ENCODE results near the gene KIFC3.
"Not testable (repeated sequence)": the region's sequence is repeated elsewhere in the genome, so short reads cannot be mapped to it uniquely, and the experiment has no call there.

The KIFC3 gene

GRCh38 chr16:57804111-57804837 is 2.0 kb upstream of the KIFC3 start:
- DNase-seq (ENCODE audit: low read depth in 2 of 2), result no peak

DNA sequence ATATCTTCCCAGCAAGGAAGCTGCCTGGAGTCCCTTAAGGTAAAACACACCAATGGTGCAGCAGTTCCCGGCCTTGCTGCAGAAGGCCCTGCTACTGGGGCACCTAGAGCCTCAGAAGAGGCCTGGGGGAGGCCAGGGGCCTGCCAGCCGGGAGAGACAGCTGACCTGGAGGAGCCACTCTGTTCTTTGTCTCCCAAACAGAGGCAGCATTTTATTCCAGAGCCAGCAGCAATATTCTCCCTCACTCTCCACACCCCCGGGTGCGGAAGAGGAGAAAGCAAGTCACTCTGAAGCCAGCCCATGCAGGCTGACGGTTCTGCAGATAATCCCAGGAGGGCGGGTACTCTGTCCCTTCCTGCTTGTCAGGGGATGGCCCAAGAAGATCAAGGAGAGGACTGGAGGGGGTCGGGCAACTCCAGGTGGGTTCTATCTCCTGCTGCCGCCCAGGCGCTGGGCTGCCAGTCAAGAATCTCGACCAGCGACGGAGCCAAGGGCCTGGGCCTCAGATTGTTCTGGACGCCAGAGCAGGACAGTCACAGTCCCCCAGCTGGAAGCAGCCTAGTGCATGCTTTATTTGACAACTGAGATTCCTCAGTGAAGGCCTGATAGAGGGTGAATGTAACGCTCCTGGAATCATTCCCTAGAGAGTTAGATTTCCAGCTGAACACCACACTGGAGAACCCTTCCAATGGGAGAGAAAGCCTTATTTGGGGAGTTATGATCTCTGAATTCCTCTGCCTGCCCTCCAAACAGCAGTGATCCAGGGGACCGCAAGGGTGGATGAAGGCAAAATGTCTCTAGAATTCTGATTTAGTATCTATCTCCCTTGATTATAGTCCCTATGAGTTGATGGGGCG is 1.1 kb upstream of the KIFC3 start:
- no peak for DNase-seq (ENCODE audit: low read depth in 2 of 2)

DNA sequence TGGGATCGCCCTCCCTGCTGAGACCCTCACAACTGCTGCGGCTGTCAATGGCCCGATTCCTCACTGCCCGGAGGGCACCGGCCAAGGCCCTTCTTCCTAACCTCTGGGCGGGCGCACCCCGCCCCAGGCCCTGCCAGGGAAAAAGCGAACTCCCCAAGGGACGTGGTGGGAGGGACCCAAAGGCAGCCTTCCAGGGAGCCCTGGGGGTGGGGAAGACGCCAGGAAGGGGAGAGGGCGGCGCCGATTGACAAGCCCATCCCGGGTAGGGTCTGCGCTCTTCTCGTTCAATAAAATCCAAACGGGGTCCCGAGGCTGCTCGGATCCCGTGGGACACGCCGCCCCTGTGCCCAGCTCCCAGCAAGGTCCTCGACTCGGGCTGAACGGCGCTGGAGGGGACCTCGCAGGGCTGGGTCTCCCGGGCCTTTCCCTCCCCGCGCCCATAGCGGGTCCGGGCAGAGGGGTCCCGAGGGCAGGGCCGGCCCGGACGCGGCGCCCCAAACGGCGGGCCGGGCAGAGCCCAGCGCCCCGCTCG is 416 bp downstream of the KIFC3 start:
- DNase-seq (ENCODE audit: low read depth in 2 of 2), result no peak

GRCh38 chr16:57801098-57801808 is 1.0 kb downstream of the KIFC3 start:
- DNase-seq (ENCODE audit: low read depth in 2 of 2), result no peak

GRCh38 chr16:57800200-57801097 is 1.8 kb downstream of the KIFC3 start:
- no peak for DNase-seq (ENCODE audit: low read depth in 2 of 2)

- DNase-seq (ENCODE audit: low read depth in 2 of 2), result no peak
Observed at GRCh38 chr16:57799600-57800199, 2.6 kb downstream of the KIFC3 start.

DNA sequence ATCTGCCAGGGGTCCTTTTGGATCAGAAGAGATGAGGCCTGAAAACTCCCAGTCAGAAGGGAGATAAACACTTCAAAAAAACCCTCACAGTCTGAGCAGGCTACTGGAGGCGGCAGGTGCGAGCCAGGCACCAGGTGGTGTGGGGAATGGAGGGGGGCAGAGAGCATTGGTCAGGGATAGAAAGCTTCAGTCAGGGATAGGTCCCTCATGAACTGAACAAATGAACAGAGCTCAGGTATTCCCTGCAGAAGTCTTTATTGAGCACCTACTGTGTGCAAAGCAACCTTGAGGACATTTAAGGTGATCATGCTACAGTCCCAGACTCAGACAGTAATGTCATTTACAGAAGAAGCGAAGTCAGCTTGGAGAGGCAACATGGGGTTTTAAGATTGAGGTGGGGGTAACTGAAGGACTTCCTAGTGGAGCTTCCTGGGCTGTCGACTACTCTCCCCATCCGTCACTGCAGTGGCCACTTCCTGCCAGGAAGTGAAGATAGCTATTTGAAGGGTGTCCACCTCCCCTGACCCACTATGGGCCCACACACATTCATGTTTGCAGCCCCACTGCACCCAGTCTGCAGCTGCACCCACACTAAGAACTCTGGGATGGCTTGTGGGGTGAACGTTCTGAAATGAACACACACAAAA is 3.2 kb downstream of the KIFC3 start:
- no peak for DNase-seq (ENCODE audit: low read depth in 2 of 2)

GRCh38 chr16:57798267-57798810 is 4.0 kb downstream of the KIFC3 start:
- DNase-seq (ENCODE audit: low read depth in 2 of 2), result no peak

DNA sequence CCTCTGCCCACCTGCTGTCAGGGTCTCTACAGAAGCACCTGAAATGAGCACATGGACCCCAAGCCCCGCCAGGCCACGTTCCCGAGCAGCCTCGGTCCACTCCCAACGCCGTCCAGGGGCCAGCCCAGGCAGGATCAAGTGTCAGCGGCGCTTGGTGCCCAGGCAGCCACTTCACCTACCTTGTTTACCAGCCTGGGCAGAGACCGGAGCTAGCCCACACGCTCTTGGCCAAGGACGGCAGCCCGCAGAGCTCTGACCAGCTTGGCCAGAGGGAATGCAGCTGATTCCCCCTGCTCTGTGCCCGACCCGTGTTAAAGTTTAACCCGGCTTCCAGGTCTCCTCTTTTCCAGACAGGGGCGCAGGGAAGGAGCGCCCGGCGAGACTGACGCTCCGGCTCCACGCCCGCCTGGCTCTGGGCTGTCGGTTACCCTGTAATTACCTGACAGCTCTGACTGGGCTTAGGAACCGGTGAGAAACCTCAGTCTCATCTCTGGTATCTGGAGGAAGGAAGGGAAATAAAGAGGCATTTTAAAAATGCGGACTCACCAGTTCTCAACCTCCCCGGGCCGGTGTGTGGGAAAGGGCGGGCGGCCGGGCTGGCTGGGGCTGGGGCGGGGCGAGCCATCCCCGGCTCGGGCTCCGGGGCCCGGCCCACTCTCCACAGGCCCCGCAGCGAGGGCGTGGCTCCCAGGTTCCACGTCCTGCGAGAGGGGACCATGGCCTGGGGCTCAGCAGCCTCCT is 4.6 kb downstream of the KIFC3 start:
- DNase-seq (ENCODE audit: low read depth in 2 of 2), result no peak

DNA sequence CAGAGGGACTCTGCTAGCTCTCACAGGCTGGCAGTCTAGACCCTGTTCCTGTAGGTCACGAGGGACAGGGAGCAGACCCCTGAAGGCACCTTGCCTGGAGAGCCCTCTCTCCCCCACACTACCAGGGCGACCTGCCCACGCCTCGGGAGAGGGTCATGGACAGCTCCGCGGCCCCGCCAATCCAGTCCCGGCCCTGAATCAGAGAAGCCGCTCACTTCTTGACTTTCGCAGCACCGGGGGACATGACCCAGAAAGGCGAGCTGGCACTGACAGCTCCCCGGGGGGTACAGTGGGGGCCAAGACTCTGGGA is 5.1 kb downstream of the KIFC3 start:
- DNase-seq (ENCODE audit: low read depth in 2 of 2), result no peak

DNA sequence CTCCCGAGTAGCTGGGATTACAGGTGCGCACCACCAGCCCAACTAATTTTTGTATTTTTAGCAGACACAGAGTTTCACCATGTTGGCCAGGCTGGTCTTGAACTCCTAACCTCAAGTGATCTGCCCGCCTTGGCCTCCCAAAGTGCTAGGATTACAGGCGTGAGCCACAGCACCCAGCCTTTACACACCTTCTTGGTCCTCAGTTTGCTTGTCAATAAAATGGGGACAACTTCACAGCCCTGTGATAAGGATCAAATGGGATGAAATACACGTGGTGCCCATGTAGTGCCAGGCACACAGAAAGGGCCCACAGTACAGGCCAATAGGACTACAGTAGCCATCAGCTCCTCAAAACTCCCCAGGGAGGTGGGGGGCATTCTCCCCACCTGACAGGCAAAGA is 6.3 kb downstream of the KIFC3 start:
- not testable (repeated sequence) for DNase-seq (ENCODE audit: low read depth in 2 of 2)

DNA sequence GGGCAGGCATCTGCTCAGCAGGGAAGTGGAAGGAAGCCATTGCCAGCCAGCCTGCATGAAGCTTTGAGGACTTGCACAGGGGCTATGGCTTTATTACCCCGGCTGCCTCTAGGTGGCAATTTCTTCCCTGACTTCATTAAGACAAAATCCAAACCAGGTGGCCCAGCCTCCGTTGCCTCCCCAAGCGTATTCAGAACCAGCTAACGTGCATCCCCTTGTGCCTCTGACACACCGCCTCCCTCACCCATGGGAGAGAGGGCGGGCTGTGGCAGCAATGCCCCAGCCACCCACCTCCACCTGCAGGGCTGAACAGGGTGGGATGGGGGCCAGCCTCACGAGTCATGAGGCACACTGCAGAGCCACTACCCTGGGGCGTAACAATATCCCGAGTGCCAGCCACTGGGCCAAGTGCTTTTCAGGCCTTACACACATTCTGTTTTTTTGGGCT is 6.8 kb downstream of the KIFC3 start:
- no peak for DNase-seq (ENCODE audit: low read depth in 2 of 2)

DNA sequence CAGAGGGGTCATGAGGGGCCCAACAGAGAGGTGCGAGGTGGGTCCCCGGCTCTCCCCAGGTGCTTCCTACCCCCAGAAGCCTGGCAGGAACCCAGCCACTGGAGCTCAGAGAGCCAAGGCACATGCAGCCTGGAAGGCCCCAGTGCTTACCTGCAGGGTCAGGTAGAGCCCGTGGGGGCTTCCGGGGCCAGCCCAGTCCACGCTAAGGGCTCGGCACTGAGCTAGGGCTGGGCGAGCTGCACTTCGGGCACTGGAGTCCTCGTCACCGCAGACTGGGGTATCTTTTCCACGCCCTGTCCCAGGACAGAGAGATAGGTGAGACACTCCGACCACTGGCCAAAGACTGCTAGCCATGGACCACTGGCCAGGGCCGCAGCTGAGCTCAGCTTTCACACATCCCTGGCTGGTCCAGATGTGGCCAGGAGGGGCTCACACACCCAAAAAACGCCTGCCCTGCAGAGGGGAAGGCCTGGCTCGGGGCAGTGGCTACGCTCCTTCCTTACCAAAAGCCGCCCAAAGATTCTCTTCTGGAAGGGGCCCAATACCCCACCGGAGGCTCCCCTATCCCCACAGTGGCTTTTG is 7.4 kb downstream of the KIFC3 start:
- DNase-seq (ENCODE audit: low read depth in 2 of 2), result no peak

DNA sequence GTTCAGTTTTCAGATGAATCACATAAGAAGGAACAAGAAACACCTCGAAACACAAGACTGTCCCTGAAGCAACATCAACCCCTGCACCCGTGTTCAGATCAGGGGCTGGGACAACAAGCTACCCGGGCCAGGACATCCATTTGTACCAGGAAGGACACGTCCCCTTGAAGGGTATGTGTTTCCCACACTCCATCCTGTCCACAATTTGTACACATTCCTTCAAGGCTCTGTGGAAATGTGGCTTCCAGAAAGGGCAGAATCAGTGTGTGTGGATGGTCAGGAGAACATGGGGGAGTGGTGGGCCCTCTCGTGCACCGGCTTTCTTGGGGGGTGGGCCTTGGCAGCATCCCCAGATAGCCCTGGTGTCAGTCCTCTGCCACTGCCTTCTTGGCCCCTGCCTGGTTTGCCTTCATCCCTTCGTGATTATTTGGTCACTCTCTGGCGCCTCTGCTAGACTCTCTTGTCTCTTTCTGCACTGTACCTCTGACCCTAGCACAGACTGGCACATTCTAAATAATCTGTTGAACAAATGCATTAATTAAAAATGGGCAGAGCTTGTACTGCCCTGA is 10.3 kb downstream of the KIFC3 start:
- no peak for DNase-seq (ENCODE audit: low read depth in 2 of 2)

GRCh38 chr16:57791195-57791892 is 10.9 kb downstream of the KIFC3 start:
- DNase-seq (ENCODE audit: low read depth in 2 of 2), result no peak

GRCh38 chr16:57788951-57789350 is 13.3 kb downstream of the KIFC3 start:
- DNase-seq (ENCODE audit: low read depth in 2 of 2), result no peak

- DNase-seq (ENCODE audit: low read depth in 2 of 2), result no peak
Observed at GRCh38 chr16:57788252-57788841, 13.9 kb downstream of the KIFC3 start.

GRCh38 chr16:57787519-57787905 is 14.8 kb downstream of the KIFC3 start:
- no peak for DNase-seq (ENCODE audit: low read depth in 2 of 2)
